GM11168 (cell line): ENCODE data around the gene KCNAB1.
"Not testable (repeated sequence)": the region's sequence is repeated elsewhere in the genome, so short reads cannot be mapped to it uniquely, and the experiment has no call there.

Experiments used
- in situ Hi-C: fragments of 300-500 bp; cut with MboI; formaldehyde crosslinking; loops from one replicate; pipeline ENCODE4 v1.12.0; 2022; ENCODE audit warnings: low sequenced_read_pairs; ENCODE audit not compliant: unreplicated experiment

Gene KCNAB1

GRCh38 chr3:156209631-156210335, 89.4 kb downstream of the KCNAB1 start:
- in situ Hi-C loops: no loop called here

GRCh38 chr3:156211583-156211982, 91.2 kb downstream of the KCNAB1 start:
- in situ Hi-C loops: no loop called here

- in situ Hi-C loops: no loop called here
Measured at GRCh38 chr3:156214676-156215075, 94.3 kb downstream of the KCNAB1 start.

- in situ Hi-C loops: no loop called here
Measured at GRCh38 chr3:156215751-156216150, 95.4 kb downstream of the KCNAB1 start.

GRCh38 chr3:156216216-156216615, 95.8 kb downstream of the KCNAB1 start:
- in situ Hi-C loops: no loop called here

- in situ Hi-C loops: no loop called here
Measured at GRCh38 chr3:156216852-156217251, 96.5 kb downstream of the KCNAB1 start.

- in situ Hi-C loops: no loop called here
Measured at GRCh38 chr3:156217674-156218352, 97.4 kb downstream of the KCNAB1 start.

GRCh38 chr3:156218353-156218744, 98.0 kb downstream of the KCNAB1 start:
- in situ Hi-C loops: no loop called here

GRCh38 chr3:156222381-156222780, 102.0 kb downstream of the KCNAB1 start:
- in situ Hi-C loops: not testable (repeated sequence)

- in situ Hi-C loops: not testable (repeated sequence)
Measured at GRCh38 chr3:156224046-156224445, 103.7 kb downstream of the KCNAB1 start.

- in situ Hi-C loops: no loop called here
Measured at GRCh38 chr3:156226676-156227420, 106.5 kb downstream of the KCNAB1 start.

- in situ Hi-C loops: no loop called here
Measured at GRCh38 chr3:156227704-156228103, 107.3 kb downstream of the KCNAB1 start.

GRCh38 chr3:156230278-156230900, 110.0 kb downstream of the KCNAB1 start:
- in situ Hi-C loops: no loop called here

- in situ Hi-C loops: not testable (repeated sequence)
Measured at GRCh38 chr3:156231221-156231620, 110.8 kb downstream of the KCNAB1 start.

- in situ Hi-C loops: no loop called here
Measured at GRCh38 chr3:156233876-156234275, 113.5 kb downstream of the KCNAB1 start.

- in situ Hi-C loops: no loop called here
Measured at GRCh38 chr3:156236556-156237260, 116.3 kb downstream of the KCNAB1 start.

GRCh38 chr3:156240642-156241041, 120.3 kb downstream of the KCNAB1 start:
- in situ Hi-C loops: no loop called here

- in situ Hi-C loops: no loop called here
Measured at GRCh38 chr3:156246961-156247725, 126.8 kb downstream of the KCNAB1 start.

- in situ Hi-C loops: no loop called here
Measured at GRCh38 chr3:156250550-156250949, 130.2 kb downstream of the KCNAB1 start.
